H1 (cell line): Measurements from ENCODE around the gene SRGAP3. TPM values are rescaled to one million over a fixed set of nuclear protein-coding genes. Genes with fewer than 3 reads are reported as not detected.

Experiments used
- CTCF ChIA-PET: fragments of 300-600 bp; sonication (Branson Sonifier 250); formaldehyde crosslinking; loops from one replicate; lab custom pipeline; 2021; ENCODE audit not compliant: partially characterized antibody; lab: Charles Lee
- POLR2A ChIA-PET: fragments of 300-600 bp; sonication (Branson Sonifier 250); formaldehyde crosslinking; loops from one replicate; lab custom pipeline; 2021; ENCODE audit warnings: inconsistent platforms; ENCODE audit not compliant: partially characterized antibody; lab: Charles Lee
- DNase-seq, 2 experiments: peaks; one replicate each; pipeline versions ENCODE4 v3.0.0 to v3.0.0-alpha.2; 2010 to 2022; ENCODE audit warnings: low spot score in 2 of 2, low read depth in 1 of 2, mixed read lengths in 1 of 2
- FAIRE-seq: peaks from 2 replicates; lab custom pipeline; 2011; peaks lifted over from hg19 to GRCh38; lab: Jason Lieb, UNC
- H2AFZ ChIP-seq: 2 replicates; pipeline ENCODE4 v1.8.1; 2012; ENCODE audit warnings: low read length, inconsistent platforms
- H2AK5ac ChIP-seq: 2 replicates; pipeline ENCODE4 v1.6.1; 2013; ENCODE audit warnings: low read depth, low read length
- H2BK120ac ChIP-seq: replicated peaks from 2 replicates; pipeline ENCODE3; 2013; ENCODE audit warnings: low read depth, low read length, inconsistent platforms
- H2BK12ac ChIP-seq: 2 replicates; pipeline ENCODE4 v1.6.1; 2013; ENCODE audit warnings: low read depth, low read length
- H2BK15ac ChIP-seq: 2 replicates; pipeline ENCODE4 v1.6.1; 2013; ENCODE audit warnings: low read length
- H2BK20ac ChIP-seq: 2 replicates; pipeline ENCODE4 v1.6.1; 2013; ENCODE audit warnings: low read length
- H2BK5ac ChIP-seq: 2 replicates; pipeline ENCODE4 v1.6.1; 2013; ENCODE audit warnings: low read depth, low read length
- H3K14ac ChIP-seq: 2 replicates; pipeline ENCODE4 v1.6.1; 2013; ENCODE audit warnings: inconsistent platforms; ENCODE audit not compliant: insufficient read length
- H3K18ac ChIP-seq: 2 replicates; pipeline ENCODE4 v1.6.1; 2013; ENCODE audit warnings: low read length; ENCODE audit errors: extremely low read depth
- H3K23ac ChIP-seq: 2 replicates; pipeline ENCODE4 v1.6.1; 2013; ENCODE audit warnings: inconsistent platforms; ENCODE audit not compliant: insufficient read length
- H3K23me2 ChIP-seq: 2 replicates; pipeline ENCODE4 v1.6.1; 2013; ENCODE audit warnings: low read depth, low read length
- H3K27ac ChIP-seq: 2 replicates; pipeline ENCODE4 v1.6.1; 2011; ENCODE audit warnings: low read depth, low read length, inconsistent platforms
- H3K27me3 ChIP-seq, 4 experiments: replicated peaks in 1 of 4; 1 replicate in 1 of 4; 2 replicates in 3 of 4; pipeline versions ENCODE4 v1.6.1 to v1.8.1; 2011 to 2013; ENCODE audit warnings: low read length in 3 of 4, mild to moderate bottlenecking in 3 of 4, inconsistent platforms in 2 of 4, mixed read lengths in 2 of 4, moderate library complexity in 1 of 4; ENCODE audit not compliant: control insufficient read depth in 3 of 4, insufficient read depth in 3 of 4; ENCODE audit errors: extremely low read depth in 1 of 4
- H3K36me3 ChIP-seq, 4 experiments: 2 replicates each; pipeline versions ENCODE4 v1.6.1 to v1.8.1; 2011 to 2013; ENCODE audit warnings: mild to moderate bottlenecking in 4 of 4, low read length in 3 of 4, moderate library complexity in 2 of 4, control low read depth in 1 of 4, inconsistent platforms in 1 of 4; ENCODE audit not compliant: insufficient read depth in 4 of 4, control insufficient read depth in 2 of 4
- H3K4ac ChIP-seq: replicated peaks from 2 replicates; pipeline ENCODE3; 2013; ENCODE audit warnings: low read length, low read depth, mixed read lengths, inconsistent platforms; ENCODE audit not compliant: insufficient read length
- H3K4me1 ChIP-seq, 4 experiments: replicated peaks in 1 of 4; 1 replicate in 1 of 4; 2 replicates in 3 of 4; pipeline versions ENCODE4 v1.6.1 to v1.8.1; 2011 to 2013; ENCODE audit warnings: low read length in 3 of 4, inconsistent platforms in 2 of 4, mixed read lengths in 1 of 4; ENCODE audit not compliant: insufficient read depth in 4 of 4, control insufficient read depth in 3 of 4
- H3K4me2 ChIP-seq, 2 experiments: 2 replicates each; pipeline versions ENCODE4 v1.6.1 to v1.8.1; 2011 to 2013; ENCODE audit warnings: low read depth in 2 of 2, low read length in 2 of 2, control low read depth in 1 of 2, inconsistent platforms in 1 of 2, mild to moderate bottlenecking in 1 of 2; ENCODE audit not compliant: insufficient read depth in 1 of 2
- H3K4me3 ChIP-seq, 4 experiments: fragments of 200-600, 300-600 bp in 1 of 4; sonication (generic), shearing (Covaris generic), sonication (Bioruptor Twin) in 1 of 4; 2 replicates each; pipeline versions ENCODE4 v1.5.1 to v1.8.1; 2011 to 2016; ENCODE audit warnings: low read length in 4 of 4, low read depth in 3 of 4, control low read depth in 2 of 4, inconsistent platforms in 2 of 4, mild to moderate bottlenecking in 2 of 4, mixed read lengths in 1 of 4, moderate library complexity in 1 of 4; ENCODE audit not compliant: insufficient read depth in 2 of 4; ENCODE audit errors: extremely low read depth in 1 of 4
- H3K56ac ChIP-seq: replicated peaks from 2 replicates; pipeline ENCODE3; 2013; ENCODE audit warnings: low read depth, mild to moderate bottlenecking, mixed read lengths, low read length, inconsistent platforms; ENCODE audit not compliant: insufficient read length
- H3K79me1 ChIP-seq: 2 replicates; pipeline ENCODE4 v1.6.1; 2013; ENCODE audit warnings: low read depth, low read length, control low read depth
- H3K79me2 ChIP-seq, 2 experiments: 2 replicates each; pipeline versions ENCODE4 v1.6.1 to v1.8.1; 2012 to 2013; ENCODE audit warnings: low read length in 2 of 2, mild to moderate bottlenecking in 2 of 2, inconsistent platforms in 1 of 2; ENCODE audit not compliant: insufficient read depth in 2 of 2, control insufficient read depth in 1 of 2
- H3K9ac ChIP-seq, 4 experiments: replicated peaks in 1 of 4; 1 replicate in 1 of 4; 2 replicates in 3 of 4; pipeline versions ENCODE4 v1.6.1 to v1.8.1; 2011 to 2013; ENCODE audit warnings: low read depth in 3 of 4, low read length in 3 of 4, control low read depth in 2 of 4, mild to moderate bottlenecking in 2 of 4, moderate library complexity in 2 of 4, inconsistent platforms in 1 of 4; ENCODE audit errors: extremely low read depth in 1 of 4
- H3K9me3 ChIP-seq, 2 experiments: 2 replicates each; pipeline versions ENCODE4 v1.6.1 to v1.8.1; 2012 to 2013; ENCODE audit warnings: mild to moderate bottlenecking in 2 of 2, moderate library complexity in 2 of 2, control low read depth in 1 of 2, inconsistent platforms in 1 of 2, low read depth in 1 of 2, low read length in 1 of 2, mixed read lengths in 1 of 2; ENCODE audit not compliant: insufficient read depth in 2 of 2
- H4K20me1 ChIP-seq, 2 experiments: replicated peaks in 1 of 2; 2 replicates each; pipeline versions ENCODE3 to v1.8.1; 2011 to 2013; ENCODE audit warnings: inconsistent platforms in 2 of 2, low read length in 2 of 2, mild to moderate bottlenecking in 1 of 2; ENCODE audit not compliant: insufficient read depth in 2 of 2, control insufficient read depth in 1 of 2
- H4K5ac ChIP-seq: 2 replicates; pipeline ENCODE4 v1.6.1; 2013; ENCODE audit warnings: low read length, low read depth, mixed read lengths, inconsistent platforms; ENCODE audit not compliant: insufficient read length
- H4K8ac ChIP-seq: 2 replicates; pipeline ENCODE4 v1.8.0; 2013; ENCODE audit warnings: mild to moderate bottlenecking, moderate library complexity, low read length, inconsistent platforms; ENCODE audit not compliant: insufficient read depth; ENCODE audit errors: extremely low read depth
- H4K91ac ChIP-seq: replicated peaks from 2 replicates; pipeline ENCODE3; 2013; ENCODE audit warnings: low read length, mixed read lengths, inconsistent platforms; ENCODE audit not compliant: insufficient read length
- BRCA1 ChIP-seq: IDR thresholded peaks from 2 replicates; pipeline ENCODE4 v1.6.1; 2012; ENCODE audit warnings: low read depth, low read length, improper control_type of control experiment
- GTF2F1 ChIP-seq: IDR thresholded peaks from 2 replicates; pipeline ENCODE4 v1.6.1; 2012; ENCODE audit warnings: low read depth, low read length, improper control_type of control experiment, borderline replicate concordance
- MAFK ChIP-seq: IDR thresholded peaks from 2 replicates; pipeline ENCODE4 v1.6.1; 2012; ENCODE audit warnings: low read depth, mild to moderate bottlenecking, improper control_type of control experiment, low read length
- WGBS, 2 experiments: shearing (Covaris generic) in 1 of 2; methylation state at CpG; one replicate each; pipeline versions ENCODE4 v1.1.6 to v1.1.7; 2013 to 2015; ENCODE audit warnings: low lambda C conversion rate in 2 of 2, mixed read lengths in 2 of 2, inconsistent platforms in 1 of 2, low coverage in 1 of 2, missing lambda C conversion rate in 1 of 2; ENCODE audit not compliant: insufficient replicate concordance in 2 of 2, insufficient coverage in 1 of 2, insufficient read length in 1 of 2; ENCODE audit errors: extremely low coverage in 1 of 2, missing lambda C conversion rate in 1 of 2; 5-methylcytosine and 5-hydroxymethylcytosine counted together
- polyA plus RNA-seq, 7 experiments: library from polyadenylated mRNA; depleted of rRNA in 3 of 7; stranded (reverse) in 5 of 7; unstranded in 2 of 7; fragments of >200 nt in 5 of 7; fragments of 200-250 nt in 2 of 7; gene quantifications; 1 replicate in 5 of 7; 2 replicates in 1 of 7; 4 replicates in 1 of 7; pipeline versions ENCODE4 v1.2.1 to v1.2.3, GENCODE V29; 2011 to 2013; ENCODE audit warnings: missing spikeins in 2 of 7, mixed read lengths in 2 of 7
- total RNA-seq: library from RNA; stranded (reverse); fragmentation: NEBNext Ultra II Directional; extraction: Animal tissue kit (Norgen Biotek cat#: 25700); gene quantifications from 2 replicates; pipeline ENCODE4 v1.2.1, GENCODE V29; 2021

Gene SRGAP3
- total and polyA plus RNA-seq, 2 of the 8 experiments (the other 6 are each of a cell fraction or from before 2014, with no cell fraction given), result 5.8 to 11.4 TPM

DNA sequence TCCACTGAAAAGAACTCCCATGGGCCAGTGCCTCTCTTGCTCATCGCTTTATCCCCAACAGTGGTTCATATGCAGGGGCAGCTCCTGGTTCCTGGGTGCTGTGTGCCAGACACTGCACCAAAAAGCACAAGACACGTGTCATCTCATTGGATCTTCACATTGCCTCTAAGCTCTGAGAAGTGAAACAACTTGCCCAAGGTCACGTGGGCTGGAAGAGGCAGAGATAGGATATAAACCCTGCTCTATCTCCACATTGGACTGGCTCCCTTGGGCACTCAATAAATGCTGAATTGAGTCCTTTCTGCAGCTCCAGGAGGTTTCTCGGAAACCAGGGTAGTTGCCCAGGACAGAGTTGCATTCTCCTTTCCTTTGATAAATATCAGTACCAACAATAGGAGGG lies 88.1 kb downstream of the SRGAP3 start:
- no peaks in the 10 kb centered on the region for H3K79me2 ChIP-seq
- H2BK12ac ChIP-seq, result no peak overlapping the region
- no peaks in the 10 kb centered on the region for H3K79me1 ChIP-seq
- DNase-seq (no peak), FAIRE-seq (no peak)
- POLR2A ChIA-PET, result no interaction called here
- no peak overlapping the region for H3K27ac ChIP-seq
- H3K56ac ChIP-seq, result no peak overlapping the region
- no peaks in the 10 kb centered on the region for H3K4me1 ChIP-seq
- H2BK20ac ChIP-seq, result no peak overlapping the region
- H3K14ac ChIP-seq, result no peak overlapping the region
- H4K20me1 ChIP-seq, result no peaks in the 10 kb centered on the region
- H3K9me3 ChIP-seq, result no peaks in the 10 kb centered on the region
- H2BK15ac ChIP-seq, result no peak overlapping the region
- H3K27me3 ChIP-seq, result no peaks in the 10 kb centered on the region
- WGBS, 2 experiments, result 83% methylated on average over 4 of the region's 4 CpGs; no CpG with 5 or more reads in 1 of the 2 experiments
- H3K36me3 ChIP-seq, result no peaks in the 10 kb centered on the region
- H4K8ac ChIP-seq, result no peak overlapping the region
- H3K4ac ChIP-seq, result no peak overlapping the region
- no peaks in the 10 kb centered on the region for H3K23me2 ChIP-seq
- no peak overlapping the region for H2AK5ac ChIP-seq
- H3K4me3 ChIP-seq, result no peak overlapping the region
- H2AFZ ChIP-seq, result no peak overlapping the region
- CTCF ChIA-PET, result interaction anchor here (0.9 to 1.5 kb wide), 2 partner anchors 37 to 566 kb away, joined by 3 to 4 read pairs; no protein-coding TSS in a partner anchor
- no peak overlapping the region for H4K91ac ChIP-seq
- H3K4me2 ChIP-seq, result no peak overlapping the region
- H2BK120ac ChIP-seq, result no peak overlapping the region
- no peak overlapping the region for H3K23ac ChIP-seq
- H4K5ac ChIP-seq, result no peak overlapping the region
- H2BK5ac ChIP-seq, result no peak overlapping the region
- H3K9ac ChIP-seq, result no peak overlapping the region
- no peak overlapping the region for H3K18ac ChIP-seq
- TF ChIP-seq GTF2F1 (no peak), MAFK (no peak), BRCA1 (no peak)
